ENCODE data around the gene STXBP3.

STXBP3 gene

GRCh38 chr1:108845446-108845845 lies 99.0 kb downstream of the STXBP3 start:
- no peak for DNase-seq

GRCh38 chr1:108845991-108846390 lies 99.5 kb downstream of the STXBP3 start:
- no peak for DNase-seq

- no peak for DNase-seq
These were observed 101.0 kb downstream of the STXBP3 start for GRCh38 chr1:108847494-108847893.

DNA sequence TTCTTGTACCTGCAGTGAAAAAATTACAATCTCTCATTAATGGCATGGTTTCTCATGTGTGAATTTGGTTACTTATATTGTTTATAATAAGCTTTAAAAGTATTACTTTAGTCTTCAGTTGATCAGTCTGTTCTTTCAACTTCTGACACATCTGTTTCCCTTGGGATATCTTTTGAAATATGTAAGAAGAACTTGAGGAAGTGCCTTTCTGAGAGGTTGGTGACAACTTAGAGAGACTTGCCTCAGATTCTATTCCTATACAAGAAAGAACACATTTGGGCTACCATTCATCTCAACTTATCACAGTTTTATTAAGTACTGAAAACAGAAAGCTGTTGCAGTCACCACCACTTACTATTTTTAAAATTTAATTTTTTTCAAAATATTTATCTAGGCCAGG lies 102.3 kb downstream of the STXBP3 start:
- no peak for DNase-seq

GRCh38 chr1:108850929-108851328 lies 104.5 kb downstream of the STXBP3 start:
- no peak for DNase-seq

DNA sequence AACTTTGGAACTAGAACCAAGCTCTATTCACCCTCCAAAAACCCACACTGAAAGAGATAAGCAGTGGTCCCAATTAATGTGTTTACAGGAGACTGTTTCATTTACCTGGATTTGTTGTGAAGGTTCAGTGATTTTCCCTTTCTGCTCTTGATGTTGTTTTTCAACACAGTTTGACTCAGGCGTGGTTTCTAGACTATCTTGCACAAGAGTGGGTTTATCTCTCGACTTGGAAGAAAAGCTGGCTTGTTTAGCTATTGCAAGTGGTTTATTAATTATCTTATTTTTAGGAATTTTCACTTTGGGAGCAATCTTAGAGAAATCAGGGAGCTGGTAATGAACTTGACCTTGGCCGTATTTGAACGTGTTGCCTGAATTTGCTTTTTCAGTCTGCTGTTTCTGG lies 105.1 kb downstream of the STXBP3 start:
- no peak for DNase-seq

- peak; percentile 11 for DNase-seq
These were observed 105.9 kb downstream of the STXBP3 start for GRCh38 chr1:108852221-108852975.

- peak; percentile 68 for DNase-seq
These were observed 107.9 kb downstream of the STXBP3 start for GRCh38 chr1:108854221-108855019.

- DNase-seq: no peak
These were observed 110.5 kb downstream of the STXBP3 start, which contains the start of gene AKNAD1 for GRCh38 chr1:108856994-108857393. AKNAD1 (minus strand) TSS chr1:108857094; CDS start chr1:108852664, 4,430 bp downstream.

GRCh38 chr1:108858230-108858950 lies 111.9 kb downstream of the STXBP3 start:
- peak; percentile 25 for DNase-seq

All from fibroblast of upper back skin (primary cell).